Chondrocyte (in vitro differentiated cells): Measurements from ENCODE around the gene ZNF860. TPM values are rescaled to one million over a fixed set of nuclear protein-coding genes. Genes with fewer than 3 reads are reported as not detected.
A peak's percentile ranks its signal among the peaks of the same experiment; 100 is the strongest.

Source experiments
- DNase-seq: peaks from one replicate; pipeline ENCODE4 v3.0.0; 2021; ENCODE audit warnings: mixed read lengths, low spot score
- H3K27ac Mint-ChIP-seq: one replicate; pipeline ENCODE4 v1.8.0; 2021; ENCODE audit warnings: mild to moderate bottlenecking, moderate library complexity, mixed read lengths; ENCODE audit not compliant: unreplicated experiment
- H3K27me3 Mint-ChIP-seq: 2 replicates; pipeline ENCODE4 v1.8.0; 2021; ENCODE audit warnings: low read depth, mixed read lengths
- H3K36me3 Mint-ChIP-seq: 2 replicates; pipeline ENCODE4 v1.8.0; 2021; ENCODE audit warnings: low read depth, mixed read lengths
- H3K4me1 Mint-ChIP-seq: 2 replicates; pipeline ENCODE4 v1.8.0; 2021; ENCODE audit warnings: low read depth, mild to moderate bottlenecking, mixed read lengths
- H3K4me3 Mint-ChIP-seq: one replicate; pipeline ENCODE4 v1.8.0; 2021; ENCODE audit warnings: mild to moderate bottlenecking, moderate library complexity, mixed read lengths; ENCODE audit not compliant: unreplicated experiment
- H3K9me3 Mint-ChIP-seq: 2 replicates; pipeline ENCODE4 v1.8.0; 2021; ENCODE audit warnings: low read depth, mixed read lengths
- CTCF ChIP-seq: fragments of 200-600 bp; sonication (generic); IDR thresholded peaks from 2 replicates; pipeline ENCODE4 v1.5.0; 2021; ENCODE audit warnings: antibody characterized with exemption, mild to moderate bottlenecking, moderate library complexity
- total RNA-seq: library from RNA; stranded (reverse); gene quantifications from 3 replicates; pipeline ENCODE4 v1.2.1, GENCODE V29; 2021

The ZNF860 gene
- total RNA-seq, 1 donor from 2014 or later: 1.5 TPM

GRCh38 chr3:31974471-31974870 lies 7.1 kb upstream of the ZNF860 start:
- Mint-ChIP-seq H3K9me3 (no peaks in the 10 kb centered on the region), H3K36me3 (peaks cover 4% of the 10 kb centered on the region), H3K27ac (peak overlapping the region; percentile 30), H3K27me3 (no peaks in the 10 kb centered on the region), H3K4me3 (no peak overlapping the region), H3K4me1 (peaks cover 77% of the 10 kb centered on the region)
- TF ChIP-seq CTCF: no peak
- DNase-seq: no peak

- H3K36me3 Mint-ChIP-seq: peaks cover 4% of the 10 kb centered on the region
- H3K9me3 Mint-ChIP-seq: no peaks in the 10 kb centered on the region
- no peak overlapping the region for H3K4me3 Mint-ChIP-seq
- H3K27me3 Mint-ChIP-seq: no peaks in the 10 kb centered on the region
- no peak overlapping the region for H3K27ac Mint-ChIP-seq
- no peak for TF ChIP-seq CTCF
- DNase-seq: no peak
- peaks cover 76% of the 10 kb centered on the region for H3K4me1 Mint-ChIP-seq
Observed at GRCh38 chr3:31974964-31975363, 6.6 kb upstream of the ZNF860 start.

- Mint-ChIP-seq H3K36me3 (peaks cover 4% of the 10 kb centered on the region), H3K27ac (no peak overlapping the region), H3K9me3 (no peaks in the 10 kb centered on the region), H3K27me3 (no peaks in the 10 kb centered on the region), H3K4me3 (no peak overlapping the region), H3K4me1 (peaks cover 71% of the 10 kb centered on the region)
- no peak for DNase-seq
- TF ChIP-seq CTCF: no peak
Observed at GRCh38 chr3:31976302-31976701, 5.2 kb upstream of the ZNF860 start.

- H3K27ac Mint-ChIP-seq: peak overlapping the region; percentile 2
- no peak overlapping the region for H3K4me3 Mint-ChIP-seq
Observed at GRCh38 chr3:31977736-31978135, 3.8 kb upstream of the ZNF860 start.

GRCh38 chr3:31978553-31978952 lies 3.0 kb upstream of the ZNF860 start:
- no peak overlapping the region for H3K27ac Mint-ChIP-seq
- peaks cover 68% of the 10 kb centered on the region for H3K4me1 Mint-ChIP-seq
- no peaks in the 10 kb centered on the region for H3K9me3 Mint-ChIP-seq

More at GRCh38 chr3:31977736-31978135, 3.8 kb upstream of the ZNF860 start:
- H3K9me3 Mint-ChIP-seq: no peaks in the 10 kb centered on the region
- DNase-seq: no peak
- H3K36me3 Mint-ChIP-seq: peaks cover 4% of the 10 kb centered on the region
- TF ChIP-seq CTCF: no peak
- no peaks in the 10 kb centered on the region for H3K27me3 Mint-ChIP-seq
- H3K4me1 Mint-ChIP-seq: peaks cover 74% of the 10 kb centered on the region

More at GRCh38 chr3:31978553-31978952, 3.0 kb upstream of the ZNF860 start:
- no peak for TF ChIP-seq CTCF
- Mint-ChIP-seq H3K4me3 (peak overlapping the region; percentile 84), H3K36me3 (peaks cover 4% of the 10 kb centered on the region), H3K27me3 (no peaks in the 10 kb centered on the region)
- no peak for DNase-seq
